ENCODE data around the gene ARNT2.

The ARNT2 gene

GRCh38 chr15:80581976-80582375 lies 177.8 kb downstream of the ARNT2 start:
- no peak for DNase-seq

GRCh38 chr15:80582816-80583423 lies 178.7 kb downstream of the ARNT2 start:
- no peak for DNase-seq

- DNase-seq = no peak
Observed at GRCh38 chr15:80584561-80584964, 180.4 kb downstream of the ARNT2 start.

- DNase-seq = no peak
Observed at GRCh38 chr15:80584973-80585525, 180.9 kb downstream of the ARNT2 start.

- DNase-seq = no peak
Observed at GRCh38 chr15:80585544-80586018, 181.4 kb downstream of the ARNT2 start.

GRCh38 chr15:80586161-80586560 lies 182.0 kb downstream of the ARNT2 start:
- DNase-seq = no peak

- DNase-seq = no peak
Observed at GRCh38 chr15:80587007-80587406, 182.8 kb downstream of the ARNT2 start.

GRCh38 chr15:80587816-80588456 lies 183.8 kb downstream of the ARNT2 start:
- DNase-seq = peak; percentile 86

GRCh38 chr15:80588801-80589200 lies 184.6 kb downstream of the ARNT2 start:
- peak; percentile 30 for DNase-seq

- DNase-seq = no peak
Observed at GRCh38 chr15:80590761-80591355, 186.7 kb downstream of the ARNT2 start.

GRCh38 chr15:80591471-80591870 lies 187.3 kb downstream of the ARNT2 start:
- no peak for DNase-seq

- no peak for DNase-seq
Observed at GRCh38 chr15:80591938-80592825, 188.0 kb downstream of the ARNT2 start.

- no peak for DNase-seq
Observed at GRCh38 chr15:80593486-80594030, 189.4 kb downstream of the ARNT2 start.

- no peak for DNase-seq
Observed at GRCh38 chr15:80594091-80594889, 190.1 kb downstream of the ARNT2 start.

- no peak for DNase-seq
Observed at GRCh38 chr15:80595396-80595795, 191.2 kb downstream of the ARNT2 start.

- DNase-seq = no peak
Observed at GRCh38 chr15:80596521-80596976, 192.4 kb downstream of the ARNT2 start.

GRCh38 chr15:80597076-80597475 lies 192.9 kb downstream of the ARNT2 start:
- no peak for DNase-seq

- no peak for DNase-seq
Observed at GRCh38 chr15:80599359-80599758, 195.2 kb downstream of the ARNT2 start.

- no peak for DNase-seq
Observed at GRCh38 chr15:80600626-80601025, 196.4 kb downstream of the ARNT2 start.

- DNase-seq = no peak
Observed at GRCh38 chr15:80601256-80601655, 197.1 kb downstream of the ARNT2 start.
